Endothelial cell of umbilical vein (primary cell): Measurements from ENCODE around the gene TEDC1. TPM values are rescaled to one million over a fixed set of nuclear protein-coding genes. Genes with fewer than 3 reads are reported as not detected.

Source experiments
- BruUV-seq: library from RNA; stranded (reverse); fragments of 400-500 nt; replicated peaks from 2 replicates; lab custom pipeline; 2021; lab: Mats Ljungman, UMichigan
- CTCF ChIA-PET: fragments of 300-600, 350-600 bp; sonication (Branson Sonifier 250); formaldehyde crosslinking; loops from one replicate; lab custom pipeline; 2021; ENCODE audit warnings: antibody characterized with exemption, inconsistent platforms; lab: Charles Lee
- POLR2A ChIA-PET: fragments of 300-600, 350-600 bp; sonication (Branson Sonifier 250); formaldehyde crosslinking; loops from one replicate; lab custom pipeline; 2021; ENCODE audit warnings: antibody characterized with exemption, inconsistent platforms; lab: Charles Lee
- DNase-seq: peaks from one replicate; pipeline ENCODE4 v3.0.0-alpha.2; 2011; ENCODE audit warnings: low read depth, low spot score
- FAIRE-seq: peaks from 2 replicates; lab custom pipeline; 2011; peaks lifted over from hg19 to GRCh38; lab: Jason Lieb, UNC
- H2AFZ ChIP-seq: 2 replicates; pipeline ENCODE4 v1.6.0; 2012; ENCODE audit warnings: low read depth, low read length, control low read depth, inconsistent platforms
- H3K27ac ChIP-seq: 2 replicates; pipeline ENCODE4 v1.5.1; 2011; ENCODE audit warnings: low read depth, mild to moderate bottlenecking, control low read depth, low read length, moderate library complexity; ENCODE audit not compliant: insufficient read depth
- H3K27me3 ChIP-seq, 2 experiments: 2 replicates each; pipeline versions ENCODE4 v1.6.0 to v1.6.1; 2011; ENCODE audit warnings: low read length in 2 of 2, mixed read lengths in 1 of 2; ENCODE audit not compliant: control insufficient read depth in 2 of 2, insufficient read depth in 2 of 2
- H3K36me3 ChIP-seq, 2 experiments: 2 replicates in 1 of 2; 3 replicates in 1 of 2; pipeline ENCODE4 v1.5.1; 2011; ENCODE audit warnings: low read length in 2 of 2, mild to moderate bottlenecking in 1 of 2, moderate library complexity in 1 of 2; ENCODE audit not compliant: control insufficient read depth in 2 of 2, insufficient read depth in 2 of 2; ENCODE audit errors: extremely low read depth in 1 of 2
- H3K4me1 ChIP-seq: 3 replicates; pipeline ENCODE4 v1.5.1; 2011; ENCODE audit warnings: mild to moderate bottlenecking, low read length; ENCODE audit not compliant: control insufficient read depth, insufficient read depth; ENCODE audit errors: extremely low read depth
- H3K4me2 ChIP-seq: 2 replicates; pipeline ENCODE4 v1.6.1; 2011; ENCODE audit warnings: low read length, control low read depth, mixed read lengths; ENCODE audit not compliant: insufficient read depth
- H3K4me3 ChIP-seq, 3 experiments: fragments of 200-600 bp in 1 of 3; sonication (generic), shearing (Covaris generic) in 1 of 3; replicated peaks in 1 of 3; 2 replicates each; pipeline ENCODE4 v1.5.1; 2011 to 2016; ENCODE audit warnings: control low read depth in 3 of 3, low read length in 3 of 3, mild to moderate bottlenecking in 2 of 3, inconsistent platforms in 1 of 3, low read depth in 1 of 3, moderate library complexity in 1 of 3; ENCODE audit not compliant: insufficient read depth in 1 of 3
- H3K79me2 ChIP-seq: 2 replicates; pipeline ENCODE4 v1.6.0; 2012; ENCODE audit warnings: low read length, inconsistent platforms; ENCODE audit not compliant: control insufficient read depth, insufficient read depth
- H3K9ac ChIP-seq: replicated peaks from 2 replicates; pipeline ENCODE3; 2011; ENCODE audit warnings: low read length, control low read depth; ENCODE audit not compliant: insufficient read depth; ENCODE audit errors: extremely low read depth
- H3K9me1 ChIP-seq: replicated peaks from 3 replicates; pipeline ENCODE4 v1.6.0; 2011; ENCODE audit warnings: mild to moderate bottlenecking, low read length; ENCODE audit not compliant: control insufficient read depth, insufficient read depth; ENCODE audit errors: extremely low read depth
- H3K9me3 ChIP-seq: replicated peaks from 2 replicates; pipeline ENCODE4 v1.5.1; 2012; ENCODE audit warnings: low read length, inconsistent platforms; ENCODE audit not compliant: control insufficient read depth, insufficient read depth
- H4K20me1 ChIP-seq: replicated peaks from 2 replicates; pipeline ENCODE3; 2011; ENCODE audit warnings: mild to moderate bottlenecking, low read length; ENCODE audit not compliant: control insufficient read depth, insufficient read depth; ENCODE audit errors: extremely low read depth
- CTCF ChIP-seq, 2 donors: IDR thresholded peaks; 1 replicate in 1 of 2; 2 replicates in 1 of 2; pipeline ENCODE4 v1.5.1; 2011; ENCODE audit warnings: low read length in 2 of 2, mild to moderate bottlenecking in 2 of 2, moderate library complexity in 2 of 2, control low read depth in 1 of 2, inconsistent platforms in 1 of 2, low read depth in 1 of 2; ENCODE audit not compliant: insufficient read depth in 1 of 2; ENCODE audit errors: extremely low read depth in 1 of 2
- EZH2 ChIP-seq: IDR thresholded peaks from 2 replicates; pipeline ENCODE4 v1.6.1; 2012; ENCODE audit warnings: borderline replicate concordance, low read depth, mild to moderate bottlenecking, moderate library complexity, low read length, inconsistent platforms; ENCODE audit not compliant: severe bottlenecking
- FOS ChIP-seq: IDR thresholded peaks from 2 replicates; pipeline ENCODE4 v1.6.1; 2011; ENCODE audit warnings: mild to moderate bottlenecking, low read length, moderate library complexity, borderline replicate concordance; ENCODE audit not compliant: insufficient read depth
- GATA2 ChIP-seq: IDR thresholded peaks from 2 replicates; pipeline ENCODE4 v1.7.0; 2011; ENCODE audit warnings: low read depth, mild to moderate bottlenecking, moderate library complexity, mixed read lengths, low read length; ENCODE audit not compliant: insufficient read length, insufficient read depth
- JUN ChIP-seq: IDR thresholded peaks from 2 replicates; pipeline ENCODE4 v1.6.1; 2011; ENCODE audit warnings: borderline replicate concordance, low read depth; ENCODE audit not compliant: insufficient read length, insufficient read depth
- POLR2A ChIP-seq: IDR thresholded peaks from 2 replicates; pipeline ENCODE4 v1.6.1; 2012; ENCODE audit warnings: low read depth, mild to moderate bottlenecking, control low read depth, low read length
- POLR2AphosphoS5 ChIP-seq: IDR thresholded peaks from 2 replicates; pipeline ENCODE4 v1.6.1; 2012; ENCODE audit warnings: low read depth, mild to moderate bottlenecking, control low read depth, low read length, moderate library complexity; ENCODE audit not compliant: insufficient read depth
- dilution Hi-C: fragments of 300-500 bp; cut with MboI; formaldehyde crosslinking; loops from one replicate; pipeline ENCODE4 v1.15.0; 2019; ENCODE audit warnings: low sequenced_read_pairs; ENCODE audit not compliant: extremely low pct_ligation_motif_present
- intact Hi-C: fragments of 100-400 bp; cut with micrococcal nuclease; formaldehyde crosslinking; loops from one replicate; pipeline ENCODE4 v1.10.0; 2022
- polyA plus RNA-seq, 4 experiments: library from polyadenylated mRNA; depleted of rRNA in 3 of 4; stranded (reverse) in 3 of 4; unstranded in 1 of 4; fragments of >200 nt; gene quantifications; 2 replicates each; pipeline versions ENCODE4 v1.2.1 to v1.2.3, GENCODE V29; 2011 to 2012; ENCODE audit warnings: missing spikeins in 1 of 4
- total RNA-seq: library from RNA; stranded (reverse); gene quantifications from 2 replicates; pipeline ENCODE4 v1.2.3, GENCODE V29; 2021
- TF ChIP-seq, protein P1 (sequence below): IDR thresholded peaks from 2 replicates; pipeline ENCODE4 v1.6.1; 2011; ENCODE audit not compliant: insufficient read depth, insufficient read length

The TEDC1 gene
- total and polyA plus RNA-seq, 2 donors (not counting 3 experiments of a cell fraction or from before 2014, with no cell fraction given): 16.5 to 25.3 TPM

GRCh38 chr14:105473677-105474482 lies 17.2 kb upstream of the TEDC1 start:
- dilution Hi-C loops: no loop called here
- POLR2A ChIA-PET: no interaction called here

More at GRCh38 chr14:105473677-105474482, 17.2 kb upstream of the TEDC1 start:
- peak overlapping the region; percentile 42 for H2AFZ ChIP-seq
- peaks cover 3 to 9% of the 10 kb centered on the region in 2 experiments for H3K36me3 ChIP-seq
- no peaks in the 10 kb centered on the region for H3K27me3 ChIP-seq
- BruUV-seq: no TSS peak
- H3K4me1 ChIP-seq: peaks cover 19% of the 10 kb centered on the region
- H3K79me2 ChIP-seq: peaks cover 10% of the 10 kb centered on the region
- TF ChIP-seq FOS (no peak), EZH2 (no peak), POLR2A (no peak), GATA2 (no peak), CTCF (IDR thresholded peaks at IDR 0.05; ENCODE audit: extremely low read depth in 1 of 2, insufficient read depth in 1 of 2, low read depth in 1 of 2, low read length in 2 of 2) (no peak), POLR2AphosphoS5 (no peak), JUN (no peak)
- TF ChIP-seq, protein P1, sequence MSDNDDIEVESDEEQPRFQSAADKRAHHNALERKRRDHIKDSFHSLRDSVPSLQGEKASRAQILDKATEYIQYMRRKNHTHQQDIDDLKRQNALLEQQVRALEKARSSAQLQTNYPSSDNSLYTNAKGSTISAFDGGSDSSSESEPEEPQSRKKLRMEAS: no peak
- intact Hi-C loops: loop anchor here (1.0 to 2.0 kb wide), 5 partner anchors 8 to 277 kb away; partner anchors contain the start of gene TEX22
- H3K9ac ChIP-seq: peak overlapping the region; percentile 88
- H3K9me1 ChIP-seq: no peaks in the 10 kb centered on the region
- DNase-seq (peak; percentile 91), FAIRE-seq (peak; percentile 74)
- H4K20me1 ChIP-seq: no peaks in the 10 kb centered on the region
- H3K27ac ChIP-seq: peak overlapping the region; percentile 90
- H3K9me3 ChIP-seq: no peaks in the 10 kb centered on the region
- CTCF ChIA-PET: interaction anchor here (1.1 to 1.5 kb wide), 2 partner anchors 16 to 25 kb away, joined by 4 to 9 read pairs; no protein-coding TSS in a partner anchor
- peak overlapping the region; percentile 21 to 93 (median 34) for H3K4me3 ChIP-seq
- peak overlapping the region; percentile 52 for H3K4me2 ChIP-seq
